Embryonic facial prominence (tissue), 1 donor: ENCODE results near the gene UEVLD.

Source experiments
- DNase-seq: peaks from one replicate; pipeline ENCODE4 v3.0.0-alpha.2; 2016; ENCODE audit errors: extremely low spot score

The UEVLD gene

DNA sequence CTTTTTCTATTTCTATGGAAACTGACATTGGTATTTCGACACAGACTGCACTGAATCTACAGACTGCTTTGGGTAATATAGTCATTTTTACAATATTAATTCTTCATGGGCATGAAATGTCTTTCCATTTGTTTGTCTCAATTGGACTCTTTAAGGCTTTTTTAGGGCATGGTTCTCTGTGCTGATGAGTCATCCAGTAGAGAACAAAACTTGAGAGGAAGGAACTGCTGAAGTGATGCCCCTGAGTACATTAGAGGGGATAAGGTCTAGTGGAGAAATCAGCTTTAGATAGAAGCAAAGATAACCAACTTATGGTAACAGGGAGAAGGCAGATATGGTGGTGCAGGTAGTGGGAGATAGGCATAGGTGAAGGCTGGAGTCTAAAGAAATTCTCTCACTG lies 86.9 kb downstream of the UEVLD start:
- no peak for DNase-seq

DNA sequence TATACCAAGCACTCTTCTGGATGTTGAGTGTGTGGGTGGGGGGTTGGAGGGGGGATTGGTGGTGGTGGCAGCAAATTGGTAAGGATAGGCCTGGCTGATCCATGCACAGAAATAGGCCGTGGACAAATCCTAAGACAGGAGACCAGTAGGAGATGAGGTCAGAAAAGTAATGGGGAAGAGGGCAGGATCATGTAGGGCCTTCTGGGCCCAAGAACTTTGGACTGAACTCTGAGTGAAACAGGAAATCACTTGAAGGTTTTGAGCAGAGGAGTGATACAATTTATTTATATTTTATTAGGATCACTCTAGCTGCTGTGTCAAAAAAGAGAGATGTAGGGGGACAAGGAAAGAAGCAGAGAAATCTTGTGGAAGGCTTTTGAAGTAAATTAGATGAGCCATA lies 90.5 kb downstream of the UEVLD start:
- DNase-seq: no peak

DNA sequence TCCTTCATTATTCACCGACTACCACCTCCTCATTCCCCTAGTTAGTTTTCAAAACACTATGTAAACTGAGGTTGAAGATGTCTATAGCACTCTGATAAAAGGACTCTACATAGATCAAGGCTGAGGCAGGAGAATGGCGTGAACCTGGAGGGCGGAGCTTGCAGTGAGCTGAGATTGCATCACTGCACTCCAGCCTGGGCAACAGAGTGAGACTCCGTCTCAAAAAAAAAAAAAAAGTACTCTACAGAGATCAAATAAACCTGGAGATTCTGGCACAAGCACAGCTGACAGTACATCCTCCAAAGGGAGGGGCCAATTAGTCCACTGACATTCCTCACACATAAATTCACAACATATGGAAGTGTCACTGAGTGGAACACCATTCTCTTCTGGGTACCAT lies 92.8 kb downstream of the UEVLD start:
- no peak for DNase-seq

DNA sequence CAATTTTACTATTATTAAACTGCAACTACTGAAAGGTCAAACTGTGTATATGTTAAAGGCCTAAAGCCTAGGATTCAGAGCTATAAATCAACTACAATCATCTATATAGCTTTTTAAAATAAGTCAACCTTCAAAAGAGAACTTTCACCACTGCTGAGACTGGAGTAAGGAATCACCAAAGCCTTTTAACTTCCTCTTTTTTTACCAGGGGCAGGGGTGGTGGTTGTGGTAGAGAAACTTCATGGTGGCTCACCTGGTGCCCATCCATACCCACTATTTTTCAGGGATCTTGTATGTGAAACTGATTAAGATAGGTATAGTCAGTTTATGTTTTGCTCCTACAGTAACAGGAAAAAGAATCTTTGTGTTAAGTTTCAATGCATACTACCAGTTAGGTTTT lies 93.3 kb downstream of the UEVLD start:
- no peak for DNase-seq

DNA sequence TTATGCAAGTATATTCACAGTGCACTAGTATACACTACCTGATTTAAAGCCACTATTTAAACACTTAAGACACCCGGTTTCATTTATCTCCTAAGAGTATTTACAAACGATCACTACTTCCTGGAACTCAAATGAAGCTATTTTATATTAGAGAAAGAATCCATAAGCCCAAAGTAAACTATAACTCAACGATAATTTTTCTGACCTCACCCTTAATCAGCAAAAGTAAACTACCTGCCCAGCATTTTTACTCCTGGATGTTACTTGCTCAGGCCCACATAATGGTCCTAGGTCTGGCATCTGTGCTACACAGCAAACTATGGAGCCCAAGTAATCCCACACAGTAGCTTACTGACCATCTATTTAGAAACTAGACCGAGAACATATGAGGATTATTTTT lies 95.2 kb downstream of the UEVLD start:
- no peak for DNase-seq

DNA sequence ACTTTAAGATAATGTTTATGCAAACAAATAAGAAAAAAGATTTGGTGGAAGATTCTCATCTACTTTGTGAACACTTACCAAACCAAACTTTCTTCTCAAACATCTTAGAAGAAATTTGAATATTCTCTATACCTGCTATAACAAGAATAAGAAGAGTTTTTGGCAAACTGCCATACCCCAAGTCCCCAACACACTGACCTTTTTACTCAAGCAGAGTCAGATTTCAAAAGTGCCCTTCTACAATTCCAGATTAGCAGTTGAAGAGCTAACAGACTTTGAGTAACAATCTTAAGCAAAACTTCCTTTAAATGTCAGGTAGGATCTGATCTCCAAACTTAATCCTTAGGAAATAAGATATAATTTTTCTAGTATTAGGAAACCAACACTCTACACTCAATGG lies 95.6 kb downstream of the UEVLD start:
- no peak for DNase-seq

DNA sequence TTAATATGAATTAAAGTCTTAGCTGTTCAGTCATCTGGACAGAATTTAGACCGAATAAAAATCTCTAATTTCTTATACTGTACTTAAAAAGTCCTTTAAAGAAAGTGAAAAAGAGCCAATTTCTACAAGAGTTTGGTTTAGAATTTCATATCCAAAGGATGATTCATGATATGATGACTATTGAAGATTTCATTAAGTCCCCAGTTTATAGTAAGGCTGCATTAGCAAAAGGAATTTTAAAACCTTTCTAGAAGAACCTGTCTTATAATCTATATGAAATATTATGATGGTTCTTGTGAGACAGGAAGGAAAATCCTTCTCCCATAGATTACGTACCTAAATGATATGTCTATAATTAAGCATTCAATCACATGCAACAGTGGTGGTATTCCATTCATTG lies 96.6 kb downstream of the UEVLD start:
- DNase-seq: no peak

DNA sequence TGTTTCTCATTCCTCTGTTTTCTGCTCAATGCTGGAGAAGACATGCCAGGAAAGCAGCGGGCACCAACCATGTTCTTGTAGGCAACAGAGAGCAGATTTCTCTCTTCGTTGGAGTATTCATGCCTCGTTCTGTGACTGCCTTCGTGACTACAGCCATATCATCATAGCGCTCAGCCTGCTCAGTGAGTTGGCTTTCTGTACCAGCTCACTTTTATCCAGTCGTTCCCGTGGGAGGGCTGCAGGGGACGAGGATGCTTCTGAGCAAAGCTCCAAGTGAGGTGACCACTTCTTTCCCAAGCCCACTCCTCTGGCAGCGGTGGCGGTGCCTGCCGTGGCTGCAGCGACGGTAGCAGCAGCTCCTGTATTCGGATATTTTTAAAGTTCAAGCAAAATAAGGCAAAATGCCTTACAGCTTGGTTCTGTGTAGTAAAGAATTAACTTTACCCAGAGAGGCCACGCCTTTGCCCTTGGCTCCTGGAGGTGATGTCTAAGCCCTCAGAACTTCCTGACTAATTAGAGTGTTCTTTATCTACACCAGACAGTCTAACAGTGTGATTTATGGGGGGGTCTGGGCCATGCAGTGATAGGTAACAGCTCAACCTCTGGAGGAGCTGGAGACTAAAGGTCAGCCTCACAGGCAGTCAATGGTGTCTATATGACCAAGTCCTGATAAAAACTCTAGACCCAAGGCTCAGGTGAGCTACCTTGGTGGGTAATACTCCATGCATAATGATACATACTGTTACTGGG lies 97.6 kb downstream of the UEVLD start:
- no peak for DNase-seq

DNA sequence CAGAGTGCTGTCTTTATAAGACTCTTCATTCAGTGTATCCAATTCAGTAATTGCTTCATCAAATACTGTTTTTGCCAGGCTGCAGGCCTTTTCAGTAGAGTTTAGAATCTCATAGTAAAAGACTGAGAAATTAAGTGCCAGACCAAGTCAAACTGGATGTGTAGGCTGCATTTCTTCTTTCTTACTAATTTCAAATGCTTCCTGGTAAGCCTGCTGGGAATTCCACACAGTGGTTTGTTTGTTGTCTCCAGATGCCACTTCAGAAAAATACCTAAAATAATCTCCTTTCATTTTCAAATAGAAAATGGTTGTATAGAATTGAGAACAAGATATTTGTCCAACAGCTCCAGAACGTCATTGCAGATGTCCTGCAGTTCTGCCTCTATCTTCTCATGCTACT lies 98.2 kb downstream of the UEVLD start:
- no peak for DNase-seq

DNA sequence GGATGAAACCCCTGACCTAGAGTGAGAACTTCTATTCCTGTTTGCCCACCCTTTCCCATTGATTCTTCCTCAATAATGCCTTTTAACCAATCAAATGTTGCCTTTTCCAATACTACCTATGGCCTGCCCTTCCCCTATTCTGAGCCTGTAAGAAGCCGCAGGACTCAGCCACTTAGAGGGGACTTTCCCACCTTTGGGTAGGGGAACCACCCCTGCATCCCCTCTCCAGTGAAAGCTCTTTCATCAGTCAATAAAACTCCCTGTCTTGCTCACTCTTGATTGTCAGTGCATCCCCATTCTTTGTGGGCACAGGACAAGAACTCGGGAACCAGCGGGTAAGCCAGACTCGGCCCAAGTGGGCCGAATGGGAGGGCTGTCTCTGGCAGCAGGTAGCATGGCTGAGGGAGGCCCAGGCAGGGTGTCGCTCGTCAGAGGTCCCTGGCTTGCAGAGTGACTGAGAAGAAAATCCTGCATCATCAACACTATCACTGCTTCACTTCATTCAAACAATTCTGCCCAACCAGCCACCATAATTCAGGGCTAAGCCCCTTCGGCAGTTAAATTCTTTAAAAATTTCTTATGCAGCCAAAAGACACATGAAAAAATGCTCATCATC lies 102.5 kb downstream of the UEVLD start:
- DNase-seq: no peak
